Dendritic cell treated with granulocyte-macrophage colony-stimulating factor and Interleukin-4, amounts not matched to agents 40 ng/mL and 50 ng/mL, for 4 days (primary cell): ENCODE data around the gene STAT1.
"Not testable (repeated sequence)": the region's sequence is repeated elsewhere in the genome, so short reads cannot be mapped to it uniquely, and the experiment has no call there.

ENCODE experiments used
- H3K27ac Mint-ChIP-seq: one replicate; pipeline ENCODE4 v1.8.0; 2022; ENCODE audit warnings: mild to moderate bottlenecking, mixed read lengths
- H3K27me3 Mint-ChIP-seq: one replicate; pipeline ENCODE4 v1.8.0; 2022; ENCODE audit warnings: mild to moderate bottlenecking, mixed read lengths
- H3K36me3 Mint-ChIP-seq: one replicate; pipeline ENCODE4 v1.8.0; 2022; ENCODE audit warnings: low read depth, mixed read lengths
- H3K4me1 Mint-ChIP-seq: one replicate; pipeline ENCODE4 v1.8.0; 2022; ENCODE audit warnings: low read depth, mixed read lengths
- H3K4me3 Mint-ChIP-seq: one replicate; pipeline ENCODE4 v1.8.0; 2022; ENCODE audit warnings: mild to moderate bottlenecking, moderate library complexity, mixed read lengths
- H3K9me3 Mint-ChIP-seq: one replicate; pipeline ENCODE4 v1.8.0; 2022; ENCODE audit warnings: mixed read lengths
- intact Hi-C: fragments of 100-400 bp; cut with micrococcal nuclease; formaldehyde crosslinking; loops from one replicate; pipeline ENCODE4 v1.15.0; 2022

Gene STAT1

GRCh38 chr2:190965580-190966222 is 48.3 kb downstream of the STAT1 start:
- H3K27ac Mint-ChIP-seq = no peak overlapping the region
- intact Hi-C loops = no loop called here
- peaks cover 83% of the 10 kb centered on the region for H3K36me3 Mint-ChIP-seq
- no peaks in the 10 kb centered on the region for H3K27me3 Mint-ChIP-seq
- H3K4me3 Mint-ChIP-seq = no peak overlapping the region
- H3K9me3 Mint-ChIP-seq = no peaks in the 10 kb centered on the region
- H3K4me1 Mint-ChIP-seq = peaks cover 16% of the 10 kb centered on the region

- H3K4me3 Mint-ChIP-seq = no peak overlapping the region
- H3K9me3 Mint-ChIP-seq = no peaks in the 10 kb centered on the region
- H3K36me3 Mint-ChIP-seq = peaks cover 83% of the 10 kb centered on the region
- intact Hi-C loops = no loop called here
- peaks cover 8% of the 10 kb centered on the region for H3K4me1 Mint-ChIP-seq
- H3K27me3 Mint-ChIP-seq = no peaks in the 10 kb centered on the region
- H3K27ac Mint-ChIP-seq = peak overlapping the region; percentile 21
Observed at GRCh38 chr2:190964170-190964795, 49.7 kb downstream of the STAT1 start.

DNA sequence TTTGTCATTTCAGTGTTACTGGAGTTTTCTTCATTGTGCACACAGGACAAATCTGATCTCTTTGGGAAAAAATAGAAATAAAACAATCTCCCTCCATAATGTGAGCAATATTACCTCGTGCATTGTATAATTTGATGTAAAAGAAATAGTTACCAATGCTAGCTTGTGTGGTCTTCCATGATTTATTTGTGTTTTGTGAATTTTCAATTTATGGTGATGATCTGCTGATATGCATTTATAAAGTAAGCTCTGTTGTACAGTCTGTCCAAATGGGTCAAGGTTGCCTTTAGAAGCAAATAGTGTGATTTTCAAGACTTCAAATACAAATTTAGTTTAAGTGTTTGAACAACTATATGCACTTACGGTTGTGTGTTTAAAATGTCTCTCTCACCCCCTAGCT is 50.9 kb downstream of the STAT1 start:
- peaks cover 86% of the 10 kb centered on the region for H3K36me3 Mint-ChIP-seq
- peaks cover 8% of the 10 kb centered on the region for H3K4me1 Mint-ChIP-seq
- H3K4me3 Mint-ChIP-seq = no peak overlapping the region
- no peak overlapping the region for H3K27ac Mint-ChIP-seq
- H3K27me3 Mint-ChIP-seq = no peaks in the 10 kb centered on the region
- intact Hi-C loops = no loop called here
- H3K9me3 Mint-ChIP-seq = no peaks in the 10 kb centered on the region

DNA sequence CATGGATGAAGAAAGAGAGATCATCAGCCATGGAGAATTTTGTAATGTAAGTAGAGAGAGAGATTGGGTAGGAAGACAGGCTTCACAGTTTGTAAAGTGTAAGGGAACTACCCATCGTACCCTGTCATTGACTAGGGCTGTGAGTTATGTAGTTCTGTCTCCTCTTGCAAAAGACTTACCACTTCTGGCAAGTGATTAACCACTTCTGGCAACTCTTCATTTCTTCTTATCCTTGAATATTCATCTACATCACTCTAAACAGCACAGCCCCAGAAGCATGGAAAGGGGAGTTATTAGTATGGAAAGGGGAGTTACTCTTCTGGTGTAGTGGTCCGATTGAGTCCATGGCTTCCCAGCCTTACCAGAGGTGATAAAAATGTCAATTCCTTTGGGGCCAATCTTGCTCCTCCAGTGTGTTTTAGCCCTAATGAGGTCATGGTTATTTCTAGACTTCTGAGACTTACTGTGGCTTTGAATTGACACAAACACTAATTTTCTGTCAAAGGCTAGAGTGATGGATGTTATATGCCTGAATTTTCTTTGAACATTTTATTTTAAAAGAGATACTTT is 52.0 kb downstream of the STAT1 start:
- no peak overlapping the region for H3K4me3 Mint-ChIP-seq
- H3K36me3 Mint-ChIP-seq = peaks cover 91% of the 10 kb centered on the region
- intact Hi-C loops = no loop called here
- H3K4me1 Mint-ChIP-seq = peaks cover 8% of the 10 kb centered on the region
- no peaks in the 10 kb centered on the region for H3K27me3 Mint-ChIP-seq
- H3K9me3 Mint-ChIP-seq = peaks cover under 1% of the 10 kb centered on the region
- H3K27ac Mint-ChIP-seq = no peak overlapping the region

- H3K27me3 Mint-ChIP-seq = not testable (repeated sequence)
Observed at GRCh38 chr2:190961117-190961516, 52.9 kb downstream of the STAT1 start.

DNA sequence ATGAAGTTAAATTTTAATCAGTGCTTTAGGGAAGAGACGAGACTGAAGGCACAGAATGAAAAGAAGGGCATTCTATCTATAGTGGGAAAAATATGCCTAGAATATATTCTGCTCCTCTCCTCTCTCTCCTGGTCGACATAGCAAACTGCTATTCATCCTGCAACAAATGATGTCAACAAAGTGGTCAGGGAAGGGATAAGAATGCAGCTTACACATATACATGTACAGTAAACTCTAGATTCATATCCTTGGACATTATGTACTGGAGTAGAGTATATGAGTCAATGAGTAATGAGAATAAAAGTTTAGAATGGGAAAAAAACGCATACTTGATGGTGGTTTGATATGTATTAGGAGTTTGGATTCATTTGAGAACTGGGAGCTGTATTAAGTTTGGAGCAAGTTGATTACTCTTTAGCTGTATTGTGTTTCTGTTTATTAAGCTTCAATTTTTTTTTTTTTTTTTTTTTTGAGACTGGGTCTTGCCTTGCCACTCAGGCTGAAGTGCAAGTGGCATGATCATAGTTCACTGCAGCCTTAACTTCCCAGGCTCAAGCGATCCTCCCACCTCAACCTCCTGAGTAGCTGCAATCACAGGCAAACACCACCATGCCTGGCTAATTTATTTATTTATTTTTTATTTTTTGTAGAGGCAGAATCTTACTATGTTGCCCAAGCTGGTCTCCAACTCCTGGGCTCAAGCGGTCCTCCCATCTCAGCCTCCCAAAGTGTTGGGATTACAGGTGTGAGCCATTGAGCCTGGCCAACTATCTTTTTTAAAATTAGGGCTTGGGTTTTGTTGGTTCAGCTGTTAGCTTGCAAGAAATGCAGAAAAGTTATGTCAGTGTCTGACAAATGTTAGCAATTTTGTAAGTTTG is 53.8 kb downstream of the STAT1 start:
- intact Hi-C loops = no loop called here
- no peak overlapping the region for H3K4me3 Mint-ChIP-seq
- peaks cover 12% of the 10 kb centered on the region for H3K9me3 Mint-ChIP-seq

More at GRCh38 chr2:190961117-190961516, 52.9 kb downstream of the STAT1 start:
- intact Hi-C loops, H3K4me1 Mint-ChIP-seq, H3K4me3 Mint-ChIP-seq, H3K27ac Mint-ChIP-seq, H3K9me3 Mint-ChIP-seq: not testable (repeated sequence)
- H3K36me3 Mint-ChIP-seq = peaks cover 93% of the 10 kb centered on the region

DNA sequence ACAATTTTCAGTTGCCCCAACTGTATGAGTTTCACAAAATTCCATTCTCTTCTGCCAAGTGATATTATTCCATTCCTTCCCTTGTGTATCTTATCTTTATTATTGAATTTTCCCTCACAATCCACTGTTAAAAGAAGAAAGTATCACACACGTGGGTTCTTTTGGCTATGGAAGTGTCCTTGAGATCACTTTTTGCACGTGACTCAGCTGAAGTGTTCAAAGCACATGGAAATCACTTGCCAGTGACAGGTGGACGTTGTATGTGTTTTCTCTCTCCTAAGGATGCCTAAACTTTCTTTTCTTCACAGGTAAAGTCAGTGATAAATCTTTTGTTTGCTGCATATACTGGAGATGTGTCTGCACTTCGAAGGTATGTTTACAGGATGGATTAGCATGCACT is 60.7 kb downstream of the STAT1 start:
- no peak overlapping the region for H3K27ac Mint-ChIP-seq
- no peak overlapping the region for H3K4me3 Mint-ChIP-seq
- H3K9me3 Mint-ChIP-seq = peaks cover 12% of the 10 kb centered on the region
- H3K36me3 Mint-ChIP-seq = peaks cover 28% of the 10 kb centered on the region
- intact Hi-C loops = no loop called here
- no peaks in the 10 kb centered on the region for H3K4me1 Mint-ChIP-seq
- H3K27me3 Mint-ChIP-seq = no peaks in the 10 kb centered on the region

More for the DNA sequence above, 53.8 kb downstream of the STAT1 start:
- peaks cover 97% of the 10 kb centered on the region for H3K36me3 Mint-ChIP-seq
- H3K27ac Mint-ChIP-seq = no peak overlapping the region
- no peaks in the 10 kb centered on the region for H3K27me3 Mint-ChIP-seq
- peaks cover 8% of the 10 kb centered on the region for H3K4me1 Mint-ChIP-seq

- H3K36me3 Mint-ChIP-seq = peaks cover 7% of the 10 kb centered on the region
- no peak overlapping the region for H3K27ac Mint-ChIP-seq
- H3K4me3 Mint-ChIP-seq = no peak overlapping the region
- intact Hi-C loops = no loop called here
- no peaks in the 10 kb centered on the region for H3K9me3 Mint-ChIP-seq
- H3K4me1 Mint-ChIP-seq = no peaks in the 10 kb centered on the region
- H3K27me3 Mint-ChIP-seq = no peaks in the 10 kb centered on the region
Observed at GRCh38 chr2:190950566-190950991, 63.4 kb downstream of the STAT1 start.

GRCh38 chr2:190948671-190949070 is 65.3 kb downstream of the STAT1 start:
- Mint-ChIP-seq H3K27ac (no peak overlapping the region), H3K4me3 (no peak overlapping the region), H3K4me1 (no peaks in the 10 kb centered on the region), H3K27me3 (no peaks in the 10 kb centered on the region), H3K9me3 (no peaks in the 10 kb centered on the region), H3K36me3 (peaks cover 6% of the 10 kb centered on the region)
- intact Hi-C loops = no loop called here

- no peaks in the 10 kb centered on the region for H3K27me3 Mint-ChIP-seq
- H3K36me3 Mint-ChIP-seq = peaks cover 6% of the 10 kb centered on the region
- no peaks in the 10 kb centered on the region for H3K4me1 Mint-ChIP-seq
- no peaks in the 10 kb centered on the region for H3K9me3 Mint-ChIP-seq
- intact Hi-C loops = no loop called here
- no peak overlapping the region for H3K4me3 Mint-ChIP-seq
- H3K27ac Mint-ChIP-seq = no peak overlapping the region
Observed at GRCh38 chr2:190947711-190948251, 66.2 kb downstream of the STAT1 start.

- H3K27ac Mint-ChIP-seq = no peak overlapping the region
- H3K36me3 Mint-ChIP-seq = peaks cover 6% of the 10 kb centered on the region
- intact Hi-C loops = no loop called here
- no peaks in the 10 kb centered on the region for H3K9me3 Mint-ChIP-seq
- H3K27me3 Mint-ChIP-seq = no peaks in the 10 kb centered on the region
- H3K4me3 Mint-ChIP-seq = no peak overlapping the region
- no peaks in the 10 kb centered on the region for H3K4me1 Mint-ChIP-seq
Observed at GRCh38 chr2:190947141-190947540, 66.8 kb downstream of the STAT1 start.

DNA sequence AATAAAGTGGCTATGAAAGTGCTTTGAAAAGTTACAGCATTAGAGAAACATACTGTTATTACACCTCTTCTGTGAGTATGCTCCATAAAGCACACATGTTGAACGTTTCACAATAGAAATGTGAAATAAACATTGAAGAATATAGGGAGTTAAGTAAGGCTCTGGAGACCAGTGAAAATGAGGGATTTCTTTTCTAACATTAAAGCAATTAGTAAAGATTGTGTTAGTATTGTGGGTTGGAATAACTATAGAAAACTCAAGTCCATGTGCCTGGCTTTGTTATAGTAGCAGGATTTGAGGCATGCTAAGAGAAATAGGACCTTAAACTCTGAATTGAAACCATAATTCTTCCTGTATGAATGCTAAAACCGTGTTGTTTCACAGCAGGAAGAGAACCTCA is 70.3 kb downstream of the STAT1 start:
- H3K27ac Mint-ChIP-seq = no peak overlapping the region
- intact Hi-C loops = no loop called here
- no peak overlapping the region for H3K4me3 Mint-ChIP-seq

DNA sequence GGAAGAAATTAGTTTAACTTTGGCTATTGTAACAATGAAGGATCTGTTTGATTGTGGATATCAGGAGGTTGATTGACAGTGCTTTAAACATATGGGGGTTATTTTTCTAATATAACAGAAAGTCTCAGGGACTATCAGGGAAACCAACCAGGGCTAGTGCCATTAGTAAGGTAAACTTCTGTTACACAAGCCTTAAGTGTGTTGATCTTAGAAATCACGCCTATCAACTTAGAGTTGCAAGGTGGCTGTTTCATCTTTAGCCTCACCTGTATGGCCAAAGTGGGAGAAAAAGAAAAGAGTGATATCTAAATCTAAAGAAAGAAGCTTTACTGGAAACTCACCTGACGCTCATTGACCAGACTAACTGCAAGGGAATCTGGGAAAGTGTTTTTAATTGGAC is 71.3 kb downstream of the STAT1 start:
- Mint-ChIP-seq H3K9me3 (no peaks in the 10 kb centered on the region), H3K36me3 (peaks cover 6% of the 10 kb centered on the region), H3K27me3 (no peaks in the 10 kb centered on the region), H3K27ac (no peak overlapping the region), H3K4me3 (no peak overlapping the region), H3K4me1 (no peaks in the 10 kb centered on the region)
- intact Hi-C loops = no loop called here

More for the DNA sequence above, 70.3 kb downstream of the STAT1 start:
- Mint-ChIP-seq H3K27me3 (no peaks in the 10 kb centered on the region), H3K4me1 (no peaks in the 10 kb centered on the region), H3K36me3 (peaks cover 6% of the 10 kb centered on the region), H3K9me3 (no peaks in the 10 kb centered on the region)

GRCh38 chr2:190941571-190941970 is 72.4 kb downstream of the STAT1 start:
- no peaks in the 10 kb centered on the region for H3K9me3 Mint-ChIP-seq
- peaks cover 4% of the 10 kb centered on the region for H3K36me3 Mint-ChIP-seq
- intact Hi-C loops = no loop called here
- H3K4me1 Mint-ChIP-seq = no peaks in the 10 kb centered on the region
- H3K27ac Mint-ChIP-seq = no peak overlapping the region
- H3K4me3 Mint-ChIP-seq = no peak overlapping the region
- no peaks in the 10 kb centered on the region for H3K27me3 Mint-ChIP-seq
